ENCODE measurements around the gene PTP4A1.

DNA sequence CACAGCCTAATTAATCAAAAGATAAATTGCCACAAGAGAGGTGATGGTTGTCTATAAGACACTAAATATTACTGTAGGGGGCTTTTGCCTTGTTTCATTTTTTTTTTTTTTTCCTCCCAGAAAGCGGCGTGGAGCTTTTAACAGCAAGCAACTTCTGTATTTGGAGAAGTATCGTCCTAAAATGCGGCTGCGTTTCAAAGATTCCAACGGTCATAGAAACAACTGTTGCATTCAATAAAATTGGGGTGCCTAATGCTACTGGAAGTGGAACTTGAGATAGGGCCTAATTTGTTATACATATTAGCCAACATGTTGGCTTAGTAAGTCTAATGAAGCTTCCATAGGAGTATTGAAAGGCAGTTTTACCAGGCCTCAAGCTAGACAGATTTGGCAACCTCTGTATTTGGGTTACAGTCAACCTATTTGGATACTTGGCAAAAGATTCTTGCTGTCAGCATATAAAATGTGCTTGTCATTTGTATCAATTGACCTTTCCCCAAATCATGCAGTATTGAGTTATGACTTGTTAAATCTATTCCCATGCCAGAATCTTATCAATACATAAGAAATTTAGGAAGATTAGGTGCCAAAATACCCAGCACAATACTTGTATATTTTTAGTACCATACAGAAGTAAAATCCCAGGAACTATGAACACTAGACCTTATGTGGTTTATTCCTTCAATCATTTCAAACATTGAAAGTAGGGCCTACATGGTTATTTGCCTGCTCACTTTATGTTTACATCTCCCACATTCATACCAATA, 7.8 kb downstream of the PTP4A1 start:
- TF ChIP-seq CTCF (IDR thresholded peaks at IDR 0.05) (no peak), GATA2 (CRISPR knock-in tag; IDR thresholded peaks at IDR 0.05) (no peak), RFX5 (IDR thresholded peaks at IDR 0.05; ENCODE audit: low read length) (no peak), POLR2AphosphoS5 (IDR thresholded peaks at IDR 0.05; ENCODE audit: low read depth, low read length) (no peak), USF2 (IDR thresholded peaks at IDR 0.05; ENCODE audit: borderline replicate concordance, low read depth, low read length) (no peak), USF1 (IDR thresholded peaks at IDR 0.05; ENCODE audit: borderline replicate concordance, low read depth) (no peak), TEAD4 (IDR thresholded peaks at IDR 0.05; ENCODE audit: borderline replicate concordance, insufficient read depth) (no peak), TAF1 (IDR thresholded peaks at IDR 0.05; ENCODE audit: borderline replicate concordance, low read depth, low read length) (no peak), CHD2 (IDR thresholded peaks at IDR 0.05; ENCODE audit: low read length, partially characterized antibody) (no peak), EZH2phosphoT487 (IDR thresholded peaks at IDR 0.05; ENCODE audit: borderline replicate concordance, low read depth) (no peak), GABPA (IDR thresholded peaks at IDR 0.05; ENCODE audit: low read depth) (no peak), FOXJ3 (CRISPR knock-in tag; IDR thresholded peaks at IDR 0.05) (no peak)

Measured in SK-N-SH (cell line).